H9 (cell line): Measurements from ENCODE around the gene RNU6-9. TPM values are rescaled to one million over a fixed set of nuclear protein-coding genes. Genes with fewer than 3 reads are reported as not detected.

Experiments
- DNase-seq: peaks from one replicate; pipeline ENCODE4 v3.0.0-alpha.2; 2017
- H2AFZ ChIP-seq: one replicate; pipeline ENCODE4 v1.6.1; 2013; ENCODE audit warnings: mild to moderate bottlenecking, low read length, control low read depth, moderate library complexity
- H2AK5ac ChIP-seq: 2 replicates; pipeline ENCODE4 v1.6.1; 2013; ENCODE audit warnings: low read length, control low read depth, mixed read lengths; ENCODE audit not compliant: insufficient read length
- H2BK120ac ChIP-seq: one replicate; pipeline ENCODE4 v1.6.1; 2013; ENCODE audit warnings: low read depth, mild to moderate bottlenecking, low read length, control low read depth, inconsistent platforms; ENCODE audit not compliant: poor library complexity, severe bottlenecking
- H2BK12ac ChIP-seq: 2 replicates; pipeline ENCODE4 v1.6.1; 2013; ENCODE audit warnings: low read length, control low read depth, mixed read lengths, low read depth; ENCODE audit not compliant: insufficient read length
- H2BK15ac ChIP-seq: 2 replicates; pipeline ENCODE4 v1.6.1; 2013; ENCODE audit warnings: low read depth, low read length, control low read depth
- H2BK20ac ChIP-seq: one replicate; pipeline ENCODE4 v1.6.1; 2013; ENCODE audit warnings: low read depth, mild to moderate bottlenecking, low read length, control low read depth, inconsistent platforms; ENCODE audit not compliant: poor library complexity, severe bottlenecking
- H2BK5ac ChIP-seq: 2 replicates; pipeline ENCODE4 v1.6.1; 2013; ENCODE audit warnings: low read length, control low read depth, mixed read lengths; ENCODE audit not compliant: insufficient read length
- H3K14ac ChIP-seq: 2 replicates; pipeline ENCODE4 v1.6.1; 2013; ENCODE audit warnings: low read length, control low read depth; ENCODE audit not compliant: insufficient read depth
- H3K18ac ChIP-seq: 2 replicates; pipeline ENCODE4 v1.6.1; 2013; ENCODE audit warnings: low read depth, mild to moderate bottlenecking, mixed read lengths, low read length, control low read depth; ENCODE audit not compliant: insufficient read length
- H3K23ac ChIP-seq: 2 replicates; pipeline ENCODE4 v1.6.1; 2013; ENCODE audit warnings: low read length, control low read depth, mixed read lengths, low read depth; ENCODE audit not compliant: insufficient read length
- H3K23me2 ChIP-seq: 2 replicates; pipeline ENCODE4 v1.6.1; 2013; ENCODE audit warnings: low read depth, mild to moderate bottlenecking, mixed read lengths, low read length, control low read depth; ENCODE audit not compliant: insufficient read length, poor library complexity, severe bottlenecking
- H3K27ac ChIP-seq: 2 replicates; pipeline ENCODE4 v1.5.1; 2013; ENCODE audit warnings: low read length, control low read depth, mixed read lengths, low read depth; ENCODE audit not compliant: insufficient read length
- H3K27me3 ChIP-seq: 2 replicates; pipeline ENCODE4 v1.6.1; 2013; ENCODE audit warnings: low read length, control low read depth, inconsistent platforms; ENCODE audit not compliant: insufficient read depth
- H3K4ac ChIP-seq: 2 replicates; pipeline ENCODE4 v1.6.1; 2013; ENCODE audit warnings: low read depth, mild to moderate bottlenecking, control low read depth, inconsistent platforms, low read length, moderate library complexity
- H3K4me1 ChIP-seq: 2 replicates; pipeline ENCODE4 v1.6.1; 2013; ENCODE audit warnings: low read length, control low read depth, inconsistent platforms; ENCODE audit not compliant: insufficient read depth
- H3K4me2 ChIP-seq: 2 replicates; pipeline ENCODE4 v1.6.1; 2013; ENCODE audit warnings: low read length, control low read depth, mixed read lengths; ENCODE audit not compliant: insufficient read length, insufficient read depth
- H3K56ac ChIP-seq: 2 replicates; pipeline ENCODE4 v1.6.1; 2013; ENCODE audit warnings: low read depth, mild to moderate bottlenecking, mixed read lengths, low read length, control low read depth; ENCODE audit not compliant: insufficient read length
- H3K79me1 ChIP-seq: 2 replicates; pipeline ENCODE4 v1.6.1; 2013; ENCODE audit warnings: low read depth, mild to moderate bottlenecking, moderate library complexity, low read length, control low read depth, inconsistent platforms; ENCODE audit not compliant: insufficient read depth, poor library complexity, severe bottlenecking
- H3K79me2 ChIP-seq: 2 replicates; pipeline ENCODE4 v1.6.1; 2013; ENCODE audit warnings: low read length, control low read depth, inconsistent platforms; ENCODE audit not compliant: insufficient read depth
- H3K9ac ChIP-seq: 2 replicates; pipeline ENCODE4 v1.6.1; 2013; ENCODE audit warnings: low read length, control low read depth, mixed read lengths; ENCODE audit not compliant: insufficient read length; ENCODE audit errors: extremely low read depth
- H3K9me3 ChIP-seq: one replicate; pipeline ENCODE4 v1.6.1; 2013; ENCODE audit warnings: low read depth, low read length, inconsistent platforms; ENCODE audit not compliant: control insufficient read depth
- H3T11ph ChIP-seq: one replicate; pipeline ENCODE4 v1.6.1; 2013; ENCODE audit warnings: mild to moderate bottlenecking, low read length, control low read depth, inconsistent platforms
- H4K20me1 ChIP-seq: one replicate; pipeline ENCODE4 v1.6.1; 2013; ENCODE audit not compliant: control insufficient read depth, insufficient read length, insufficient read depth
- H4K5ac ChIP-seq: 2 replicates; pipeline ENCODE4 v1.6.1; 2013; ENCODE audit warnings: low read depth, mild to moderate bottlenecking, mixed read lengths, low read length, control low read depth; ENCODE audit not compliant: insufficient read length
- H4K8ac ChIP-seq: replicated peaks from 2 replicates; pipeline ENCODE4 v1.6.1; 2013; ENCODE audit warnings: low read length, control low read depth, mixed read lengths, low read depth; ENCODE audit not compliant: insufficient read length
- H4K91ac ChIP-seq: 2 replicates; pipeline ENCODE4 v1.6.1; 2013; ENCODE audit warnings: low read depth, mild to moderate bottlenecking, moderate library complexity, mixed read lengths, low read length, control low read depth; ENCODE audit not compliant: insufficient read length
- H3K27ac Mint-ChIP-seq, 3 experiments: 2 replicates in 2 of 3; 3 replicates in 1 of 3; pipeline ENCODE4 v1.8.0; 2020 to 2021; ENCODE audit warnings: mixed read lengths in 3 of 3, mild to moderate bottlenecking in 1 of 3, moderate library complexity in 1 of 3
- H3K27me3 Mint-ChIP-seq: 2 replicates; pipeline ENCODE4 v1.8.0; 2021; ENCODE audit warnings: low read depth, mild to moderate bottlenecking, moderate library complexity, mixed read lengths
- H3K36me3 Mint-ChIP-seq, 3 experiments: 2 replicates in 2 of 3; 3 replicates in 1 of 3; pipeline ENCODE4 v1.8.0; 2020 to 2021; ENCODE audit warnings: low read depth in 3 of 3, mixed read lengths in 3 of 3; ENCODE audit not compliant: insufficient read depth in 1 of 3
- H3K4me1 Mint-ChIP-seq, 2 experiments: 2 replicates each; pipeline ENCODE4 v1.8.0; 2020; ENCODE audit warnings: mixed read lengths in 2 of 2
- H3K4me3 Mint-ChIP-seq, 2 experiments: 2 replicates in 1 of 2; 3 replicates in 1 of 2; pipeline ENCODE4 v1.8.0; 2020 to 2021; ENCODE audit warnings: mild to moderate bottlenecking in 2 of 2, mixed read lengths in 2 of 2, moderate library complexity in 1 of 2
- H3K9me3 Mint-ChIP-seq, 2 experiments: 2 replicates in 1 of 2; 3 replicates in 1 of 2; pipeline ENCODE4 v1.8.0; 2020; ENCODE audit warnings: mild to moderate bottlenecking in 2 of 2, mixed read lengths in 2 of 2, moderate library complexity in 1 of 2
- CTCF ChIP-seq: fragments of 200-600 bp; sonication (generic); conservative IDR thresholded peaks from 3 replicates; pipeline ENCODE4 v1.8.0; 2021; ENCODE audit warnings: antibody characterized with exemption, mild to moderate bottlenecking
- whole genome bisulfite sequencing: extraction: QIAGEN DNeasy Blood & Tissue Kit; methylation state at CpG from one replicate; pipeline ENCODE4 v1.1.7; 2013; ENCODE audit warnings: missing lambda C conversion rate, low lambda C conversion rate, mixed read lengths; ENCODE audit not compliant: insufficient read length; ENCODE audit errors: extremely low coverage; 5-methylcytosine and 5-hydroxymethylcytosine counted together
- total RNA-seq: library from RNA; stranded (reverse); gene quantifications from 2 replicates; pipeline ENCODE4 v1.2.1, GENCODE V29; 2021

The RNU6-9 gene
- total RNA-seq, 1 experiment from 2014 or later, result not detected

GRCh38 chr19:939439-939838 is 46.2 kb downstream of the RNU6-9 start:
- H3K27ac Mint-ChIP-seq, result peak overlapping the region in 2 of 3 experiments; percentile 84 to 89; a peak in 4 of 7 replicates
- Histone ChIP-seq H3K9ac (no peak overlapping the region), H3K79me2 (peaks cover 10% of the 10 kb centered on the region; the same call in 1 of the 2 replicates)

More at GRCh38 chr19:939439-939838, 46.2 kb downstream of the RNU6-9 start:
- H3K4me1 Mint-ChIP-seq, result 0 out of 4 replicates have a peak, but pooled peaks cover 0 to 3% of the 10 kb centered on the region in 2 experiments
- no peaks in the 10 kb centered on the region for H3K9me3 Mint-ChIP-seq
- no peak overlapping the region for H3K4me3 Mint-ChIP-seq
- no peaks in the 10 kb centered on the region; the same call in 1 of the 2 replicates for H3K27me3 Mint-ChIP-seq
- Histone ChIP-seq H3K9me3 (no peaks in the 10 kb centered on the region), H2AK5ac (no peak overlapping the region), H3K4me1 (no peaks in the 10 kb centered on the region), H3K23ac (no peak overlapping the region), H2BK5ac (no peak overlapping the region), H2BK20ac (no peak overlapping the region), H3T11ph (no peak overlapping the region), H2AFZ (no peak overlapping the region), H3K23me2 (no peaks in the 10 kb centered on the region), H3K14ac (no peak overlapping the region), H4K20me1 (peaks cover 3% of the 10 kb centered on the region), H3K79me1 (no peaks in the 10 kb centered on the region), H3K18ac (no peak overlapping the region), H2BK12ac (no peak overlapping the region), H3K4me2 (no peak overlapping the region), H4K91ac (no peak overlapping the region), H3K27me3 (no peaks in the 10 kb centered on the region), H3K4ac (no peak overlapping the region), H4K8ac (no peak overlapping the region), H4K5ac (no peak overlapping the region), H3K27ac (no peak overlapping the region), H3K56ac (no peak overlapping the region), H2BK120ac (no peak overlapping the region), H2BK15ac (no peak overlapping the region)
- peaks cover 19 to 52% (median 50%) of the 10 kb centered on the region in 3 experiments; a peak in 6 of 7 replicates for H3K36me3 Mint-ChIP-seq
- no peak for DNase-seq
- no peak for TF ChIP-seq CTCF
- no CpG with 5 or more reads among the region's 22 CpGs for WGBS
